ENCODE data around the gene STX1A. TPM values are rescaled to one million over a fixed set of nuclear protein-coding genes. Genes with fewer than 3 reads are reported as not detected.
"Not testable (repeated sequence)": the region's sequence is repeated elsewhere in the genome, so short reads cannot be mapped to it uniquely, and the experiment has no call there.

Gene STX1A
- total RNA-seq, 1 donor from 2014 or later, result 27.3 TPM

- H3K4me3 Mint-ChIP-seq, result peak within 1 kb of the TSS; percentile 94
- peak; percentile 97 for DNase-seq (ENCODE audit: extremely low spot score, unreplicated experiment)
- TF ChIP-seq CTCF (conservative IDR thresholded peaks at IDR 0.05), result peak; percentile 92
- H3K36me3 Mint-ChIP-seq, result peaks cover 6% of the 10 kb centered on the region
- H3K27me3 Mint-ChIP-seq, result peaks cover 3% of the 10 kb centered on the region
- H3K27ac Mint-ChIP-seq, result peak within 1 kb of the TSS; percentile 81
- peaks cover 6% of the 10 kb centered on the region for H3K9me3 Mint-ChIP-seq
- H3K4me1 Mint-ChIP-seq (ENCODE audit: unreplicated experiment), result peaks cover 24% of the 10 kb centered on the region
These were observed 51.9 kb downstream of the STX1A start, which contains the start of gene VPS37D for GRCh38 chr7:73667344-73668102. VPS37D (plus strand) TSS chr7:73667831; CDS start chr7:73667959, 128 bp downstream.

- no peak for TF ChIP-seq CTCF (conservative IDR thresholded peaks at IDR 0.05)
- peaks cover 8% of the 10 kb centered on the region for H3K4me1 Mint-ChIP-seq (ENCODE audit: unreplicated experiment)
- H3K36me3 Mint-ChIP-seq, result no peaks in the 10 kb centered on the region
- H3K27ac Mint-ChIP-seq, result no peak overlapping the region
- H3K4me3 Mint-ChIP-seq, result no peak overlapping the region
- peaks cover 6% of the 10 kb centered on the region for H3K9me3 Mint-ChIP-seq
- no peak for DNase-seq (ENCODE audit: extremely low spot score, unreplicated experiment)
- H3K27me3 Mint-ChIP-seq, result peaks cover 18% of the 10 kb centered on the region
These were observed 56.4 kb downstream of the STX1A start for GRCh38 chr7:73663033-73663432.

GRCh38 chr7:73660594-73660993 is 58.9 kb downstream of the STX1A start:
- peaks cover 18% of the 10 kb centered on the region for H3K27me3 Mint-ChIP-seq
- not testable (repeated sequence) for H3K9me3 Mint-ChIP-seq; H3K36me3 Mint-ChIP-seq; H3K4me1 Mint-ChIP-seq (ENCODE audit: unreplicated experiment); DNase-seq (ENCODE audit: extremely low spot score, unreplicated experiment); H3K27ac Mint-ChIP-seq; H3K4me3 Mint-ChIP-seq

DNA sequence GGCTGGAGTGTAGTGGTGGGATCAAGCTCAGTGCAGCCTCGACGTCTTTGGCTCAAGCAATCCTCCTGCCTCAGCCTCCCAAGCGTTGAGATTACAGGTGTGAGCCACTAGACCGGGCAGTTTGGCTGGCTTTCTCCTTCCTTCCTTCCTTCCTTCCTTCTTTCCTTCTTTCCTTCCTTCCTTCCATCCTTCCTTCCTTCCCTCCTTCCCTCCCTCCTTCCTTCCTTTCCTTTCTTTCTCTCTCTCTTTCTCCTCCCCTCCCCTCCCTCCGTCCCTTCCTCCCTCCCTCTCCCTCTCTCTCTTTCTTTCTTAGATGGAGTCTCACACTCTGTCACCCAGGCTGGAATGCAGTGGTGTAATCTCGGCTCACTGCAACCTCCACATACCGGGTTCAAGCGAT is 59.5 kb downstream of the STX1A start:
- Mint-ChIP-seq H3K4me3 (no peak overlapping the region), H3K27me3 (peaks cover 18% of the 10 kb centered on the region), H3K4me1 (ENCODE audit: unreplicated experiment) (peaks cover 8% of the 10 kb centered on the region)

DNA sequence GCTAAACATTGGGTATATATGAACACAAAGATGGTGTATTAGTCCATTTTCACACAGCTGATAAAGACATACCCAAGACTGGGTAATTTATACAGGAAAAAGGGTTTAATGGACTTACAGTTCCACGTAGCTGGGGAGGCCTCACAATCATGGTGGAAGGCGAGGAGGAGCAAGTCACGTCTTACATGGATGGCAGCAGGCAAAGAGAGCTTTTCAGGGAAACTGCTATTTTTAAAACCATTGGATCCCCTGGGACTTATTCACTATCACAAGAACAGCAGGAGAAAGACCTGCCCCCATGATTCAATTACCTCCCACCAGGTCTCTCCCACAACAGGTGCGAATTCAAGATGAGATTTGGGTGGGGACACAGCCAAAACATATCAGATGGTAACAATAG is 64.2 kb downstream of the STX1A start:
- not testable (repeated sequence) for H3K9me3 Mint-ChIP-seq; H3K4me1 Mint-ChIP-seq (ENCODE audit: unreplicated experiment); H3K4me3 Mint-ChIP-seq; DNase-seq (ENCODE audit: extremely low spot score, unreplicated experiment); H3K36me3 Mint-ChIP-seq; H3K27ac Mint-ChIP-seq
- peaks cover 28% of the 10 kb centered on the region for H3K27me3 Mint-ChIP-seq

More for the DNA sequence above, 59.5 kb downstream of the STX1A start:
- no peak for TF ChIP-seq CTCF (conservative IDR thresholded peaks at IDR 0.05)
- Mint-ChIP-seq H3K9me3 (peaks cover 6% of the 10 kb centered on the region), H3K27ac (no peak overlapping the region), H3K36me3 (no peaks in the 10 kb centered on the region)
- DNase-seq (ENCODE audit: extremely low spot score, unreplicated experiment), result no peak

- no peak overlapping the region for H3K4me3 Mint-ChIP-seq
- no peak overlapping the region for H3K27ac Mint-ChIP-seq
- DNase-seq (ENCODE audit: extremely low spot score, unreplicated experiment), result no peak
- H3K27me3 Mint-ChIP-seq, result peaks cover 44% of the 10 kb centered on the region
- no peaks in the 10 kb centered on the region for H3K36me3 Mint-ChIP-seq
- no peak for TF ChIP-seq CTCF (conservative IDR thresholded peaks at IDR 0.05)
- peaks cover 4% of the 10 kb centered on the region for H3K4me1 Mint-ChIP-seq (ENCODE audit: unreplicated experiment)
- no peaks in the 10 kb centered on the region for H3K9me3 Mint-ChIP-seq
These were observed 66.9 kb downstream of the STX1A start for GRCh38 chr7:73652541-73652949.
